ENCODE data around the gene CD83. TPM values are rescaled to one million over a fixed set of nuclear protein-coding genes. Genes with fewer than 3 reads are reported as not detected.

Gene CD83
- total RNA-seq, 1 experiment from 2014 or later: 5.5 TPM

DNA sequence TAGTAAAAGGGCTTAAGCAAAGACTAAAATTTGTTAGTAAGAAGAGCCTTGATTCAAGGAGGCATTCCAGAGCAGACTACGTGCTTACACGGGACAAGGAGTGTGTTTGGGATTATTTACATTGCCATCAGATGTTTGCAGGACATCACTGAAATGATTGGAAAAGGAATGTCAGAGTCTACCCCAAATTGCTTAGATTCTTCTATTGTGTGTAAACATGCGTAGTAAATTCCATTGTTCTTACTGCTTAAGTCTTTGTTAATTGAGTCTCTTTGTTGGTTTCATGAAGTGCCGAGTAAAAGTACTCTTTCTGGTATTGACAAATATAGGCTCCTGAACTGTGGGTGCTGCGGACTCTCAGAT lies 60.5 kb downstream of the CD83 start (continued):
- TF ChIP-seq, protein P1, sequence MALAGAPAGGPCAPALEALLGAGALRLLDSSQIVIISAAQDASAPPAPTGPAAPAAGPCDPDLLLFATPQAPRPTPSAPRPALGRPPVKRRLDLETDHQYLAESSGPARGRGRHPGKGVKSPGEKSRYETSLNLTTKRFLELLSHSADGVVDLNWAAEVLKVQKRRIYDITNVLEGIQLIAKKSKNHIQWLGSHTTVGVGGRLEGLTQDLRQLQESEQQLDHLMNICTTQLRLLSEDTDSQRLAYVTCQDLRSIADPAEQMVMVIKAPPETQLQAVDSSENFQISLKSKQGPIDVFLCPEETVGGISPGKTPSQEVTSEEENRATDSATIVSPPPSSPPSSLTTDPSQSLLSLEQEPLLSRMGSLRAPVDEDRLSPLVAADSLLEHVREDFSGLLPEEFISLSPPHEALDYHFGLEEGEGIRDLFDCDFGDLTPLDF (CRISPR knock-in tag; IDR thresholded peaks at IDR 0.05): no peak
- TF ChIP-seq ATF1 (CRISPR knock-in tag; IDR thresholded peaks at IDR 0.05) (no peak), TP53 (CRISPR knock-in tag; IDR thresholded peaks at IDR 0.05) (no peak), NR3C1 (CRISPR knock-in tag; conservative IDR thresholded peaks at IDR 0.05; ENCODE audit: low read depth) (no peak), ETV6 (CRISPR knock-in tag; IDR thresholded peaks at IDR 0.05) (no peak)
- TF ChIP-seq, protein P2, sequence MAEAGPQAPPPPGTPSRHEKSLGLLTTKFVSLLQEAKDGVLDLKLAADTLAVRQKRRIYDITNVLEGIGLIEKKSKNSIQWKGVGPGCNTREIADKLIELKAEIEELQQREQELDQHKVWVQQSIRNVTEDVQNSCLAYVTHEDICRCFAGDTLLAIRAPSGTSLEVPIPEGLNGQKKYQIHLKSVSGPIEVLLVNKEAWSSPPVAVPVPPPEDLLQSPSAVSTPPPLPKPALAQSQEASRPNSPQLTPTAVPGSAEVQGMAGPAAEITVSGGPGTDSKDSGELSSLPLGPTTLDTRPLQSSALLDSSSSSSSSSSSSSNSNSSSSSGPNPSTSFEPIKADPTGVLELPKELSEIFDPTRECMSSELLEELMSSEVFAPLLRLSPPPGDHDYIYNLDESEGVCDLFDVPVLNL (CRISPR knock-in tag; IDR thresholded peaks at IDR 0.05; ENCODE audit: borderline replicate concordance, low read depth): no peak

- no peaks in the 10 kb centered on the region; the same call in 1 of the 2 replicates for H3K27me3 Mint-ChIP-seq (ENCODE audit: low read depth)
- H3K36me3 Mint-ChIP-seq: peaks cover 2% of the 10 kb centered on the region; the same call in 1 of the 2 replicates
- DNase-seq (ENCODE audit: low spot score) (no peak), ATAC-seq (no peak)
- H3K27ac Mint-ChIP-seq: no peak overlapping the region
- H3K9me3 Mint-ChIP-seq: peaks cover 6% of the 10 kb centered on the region
- CTCF ChIA-PET: no interaction called here
- no peak overlapping the region for H3K4me3 Mint-ChIP-seq
- POLR2A ChIA-PET: no interaction called here
- H3K4me1 Mint-ChIP-seq: peaks cover 3% of the 10 kb centered on the region; the same call in 1 of the 2 replicates
- TF ChIP-seq GRHL2 (CRISPR knock-in tag; IDR thresholded peaks at IDR 0.05; ENCODE audit: insufficient replicate concordance, severe bottlenecking) (no peak), HMGA2 (CRISPR knock-in tag; IDR thresholded peaks at IDR 0.05) (no peak), JUN (CRISPR knock-in tag; IDR thresholded peaks at IDR 0.05) (no peak), ZNF425 (CRISPR knock-in tag; conservative IDR thresholded peaks at IDR 0.05) (no peak), ZNF396 (CRISPR knock-in tag; IDR thresholded peaks at IDR 0.05; ENCODE audit: borderline replicate concordance) (no peak)
Measured at GRCh38 chr6:14180609-14181008, 63.0 kb downstream of the CD83 start.

GRCh38 chr6:14182916-14183315 lies 65.3 kb downstream of the CD83 start:
- Mint-ChIP-seq H3K27me3 (ENCODE audit: low read depth) (no peaks in the 10 kb centered on the region; the same call in 1 of the 2 replicates), H3K4me3 (no peak overlapping the region)
- ATAC-seq: no peak

More at GRCh38 chr6:14182916-14183315, 65.3 kb downstream of the CD83 start:
- Mint-ChIP-seq H3K27ac (no peak overlapping the region), H3K36me3 (peaks cover 4% of the 10 kb centered on the region; the same call in 1 of the 2 replicates), H3K9me3 (peaks cover 10% of the 10 kb centered on the region), H3K4me1 (peaks cover 3% of the 10 kb centered on the region; the same call in 1 of the 2 replicates)
- CTCF ChIA-PET: interaction anchor here (1.3 kb wide), 1 partner anchor 53 kb away, joined by 3 read pairs; no protein-coding TSS in a partner anchor
- TF ChIP-seq, protein P1 (CRISPR knock-in tag; IDR thresholded peaks at IDR 0.05): no peak
- no peak for TF ChIP-seq ZNF281 (CRISPR knock-in tag; IDR thresholded peaks at IDR 0.05)
- no peak for TF ChIP-seq ESRRA (CRISPR knock-in tag; IDR thresholded peaks at IDR 0.05; ENCODE audit: borderline replicate concordance)
- POLR2A ChIA-PET: interaction anchor here (1.0 kb wide), 1 partner anchor 35 kb away, joined by 3 read pairs; no protein-coding TSS in a partner anchor
- DNase-seq (ENCODE audit: low spot score): no peak

Other genes starting within 250 kb of the CD83 start
- 4.4 to 7.1 TPM (median 6.7 TPM) in 3 replicates for gene RNF182, start 192.8 kb upstream of the CD83 start, total RNA-seq (2021)

Data from WTC11 (cell line).